GM23338 (cell line): Measurements from ENCODE around the gene ARL4D.

Experiments used
- CREB1 ChIP-seq: fragments of 250-450 bp; sonication (Bioruptor Pico); IDR thresholded peaks from 2 replicates; pipeline ENCODE4 v1.5.0; 2020; ENCODE audit warnings: low read depth, mild to moderate bottlenecking, moderate library complexity
- CTCF ChIP-seq, 2 experiments: fragments of 200-600 bp in 1 of 2; sonication (generic) in 1 of 2; conservative IDR thresholded peaks; 2 replicates each; pipeline versions ENCODE4 v1.5.1 to v1.6.1; 2016 to 2017; ENCODE audit warnings: antibody characterized with exemption in 2 of 2, low read depth in 2 of 2, mild to moderate bottlenecking in 2 of 2, moderate library complexity in 1 of 2
- EZH2 ChIP-seq: fragments of 200-600 bp; sonication (generic); IDR thresholded peaks from one replicate; pipeline ENCODE4 v1.8.0; 2017; ENCODE audit warnings: antibody characterized with exemption, mild to moderate bottlenecking, low read depth; ENCODE audit not compliant: unreplicated experiment
- EZH2phosphoT487 ChIP-seq: fragments of 200-600 bp; sonication (generic); IDR thresholded peaks from one replicate; pipeline ENCODE4 v1.8.1; 2018; ENCODE audit warnings: antibody characterized with exemption; ENCODE audit not compliant: unreplicated experiment
- POLR2AphosphoS5 ChIP-seq: IDR thresholded peaks from 2 replicates; pipeline ENCODE4 v1.6.1; 2016; ENCODE audit warnings: antibody characterized with exemption, low read depth
- REST ChIP-seq: IDR thresholded peaks from one replicate; pipeline ENCODE4 v1.6.1; 2018; ENCODE audit warnings: antibody characterized with exemption; ENCODE audit not compliant: unreplicated experiment
- ZNF114 ChIP-seq: fragments of 250-450 bp; sonication (Bioruptor Pico); IDR thresholded peaks from 2 replicates; pipeline ENCODE4 v1.5.0; 2020; ENCODE audit warnings: mild to moderate bottlenecking, moderate library complexity
- ZNF462 ChIP-seq: fragments of 250-450 bp; sonication (Bioruptor Pico); IDR thresholded peaks from 2 replicates; pipeline ENCODE4 v1.5.0; 2020; ENCODE audit warnings: mild to moderate bottlenecking, moderate library complexity

GRCh38 chr17:43403846-43404245, 5.1 kb downstream of the ARL4D start:
- TF ChIP-seq POLR2AphosphoS5 (no peak), CTCF (conservative IDR thresholded peaks at IDR 0.05; ENCODE audit: low read depth in 2 of 2) (no peak), REST (no peak), ZNF462 (no peak), CREB1 (CRISPR knock-in tag) (no peak), ZNF114 (no peak), EZH2phosphoT487 (no peak), EZH2 (no peak)
